HuH-7.5 (cell line): ENCODE data around the gene F12.
A peak's percentile ranks its signal among the peaks of the same experiment; 100 is the strongest.

ENCODE experiments used
- DNase-seq: peaks from one replicate; pipeline ENCODE4 v3.0.0; 2011; ENCODE audit warnings: low spot score

F12 gene

DNA sequence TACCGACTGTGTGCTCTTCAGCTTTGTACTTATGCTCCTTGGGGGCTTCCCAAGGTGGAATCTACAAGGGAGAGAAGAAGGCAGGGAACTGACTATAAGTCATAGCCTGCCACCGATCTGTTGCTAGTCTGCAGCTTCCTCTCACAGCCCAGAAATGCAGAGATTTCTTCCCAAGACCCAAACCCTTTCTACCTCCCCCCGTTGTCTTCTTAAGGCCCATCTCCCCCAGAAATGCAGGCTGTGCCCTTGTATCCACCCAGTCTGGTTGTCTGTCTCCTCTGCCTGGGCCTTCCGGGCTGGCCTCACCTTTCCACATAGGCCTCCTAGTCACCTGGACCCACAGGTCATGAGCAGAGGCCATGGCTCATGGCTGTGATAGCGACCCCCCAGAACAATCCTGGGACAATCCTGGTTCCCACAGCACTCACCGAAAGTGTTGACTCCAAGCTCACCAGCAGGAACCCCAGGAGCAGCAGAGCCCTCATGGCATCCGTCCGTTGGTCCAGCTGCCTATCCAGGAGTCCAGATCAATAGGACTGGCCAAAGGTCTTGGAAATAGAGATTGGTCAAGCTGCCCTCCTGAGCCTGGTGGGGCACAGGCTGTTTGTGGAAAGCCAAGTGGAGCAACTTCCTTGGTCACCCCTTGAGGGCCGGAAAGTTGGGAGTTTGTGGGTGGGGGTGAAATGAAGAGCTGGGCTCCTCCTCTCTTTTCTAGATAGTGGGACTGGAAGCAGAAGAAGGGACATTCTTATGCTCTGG lies at the start of gene F12:
F12 (minus strand) TSS at position 522 of the 759 bp plus-strand sequence; CDS start at position 485, 37 bp downstream.
- DNase-seq: peak; percentile 83

GRCh38 chr5:177458912-177459350 lies 49.6 kb upstream of the F12 start:
- DNase-seq: no peak

DNA sequence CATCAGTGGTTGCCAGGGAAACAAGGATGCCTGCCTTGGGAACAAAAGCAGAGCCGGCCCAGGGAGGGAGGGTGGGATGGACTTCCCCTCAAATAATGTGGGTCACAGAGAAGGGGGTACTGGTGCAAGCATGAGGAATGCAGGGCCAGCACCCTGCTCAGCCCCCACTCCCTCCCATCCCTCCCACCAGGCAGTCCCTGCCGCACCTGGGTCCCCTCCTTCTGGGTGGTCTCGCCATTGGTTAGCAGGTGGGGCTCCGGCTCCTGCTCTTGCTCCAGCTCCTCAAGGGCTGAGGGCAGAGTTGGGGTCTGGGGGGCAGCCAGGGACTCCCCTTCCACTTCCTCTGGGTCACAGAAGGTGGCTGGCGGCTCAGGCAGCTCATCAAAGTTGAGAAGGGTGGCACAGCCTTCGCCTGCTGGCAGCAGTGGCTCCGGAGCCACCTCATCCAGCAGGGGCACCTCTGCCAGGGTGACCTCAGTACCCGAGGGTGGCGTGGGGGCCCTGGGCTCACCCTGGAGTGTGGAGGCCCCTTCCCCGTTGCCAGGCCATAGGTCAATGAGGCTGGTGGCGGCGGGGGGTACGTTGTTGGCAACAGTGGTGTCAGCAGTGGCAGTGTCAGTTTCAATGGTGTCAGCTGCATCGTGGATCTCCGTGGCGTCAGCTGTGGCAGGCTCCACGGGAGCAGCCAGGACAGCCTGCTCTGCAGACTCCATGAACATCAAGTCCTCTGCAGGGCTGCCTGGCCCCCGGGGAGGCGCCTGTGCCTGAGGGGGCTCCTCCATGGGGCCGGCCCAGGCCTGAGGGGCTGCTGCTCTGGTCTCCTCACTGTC lies 48.7 kb upstream of the F12 start:
- no peak for DNase-seq

DNA sequence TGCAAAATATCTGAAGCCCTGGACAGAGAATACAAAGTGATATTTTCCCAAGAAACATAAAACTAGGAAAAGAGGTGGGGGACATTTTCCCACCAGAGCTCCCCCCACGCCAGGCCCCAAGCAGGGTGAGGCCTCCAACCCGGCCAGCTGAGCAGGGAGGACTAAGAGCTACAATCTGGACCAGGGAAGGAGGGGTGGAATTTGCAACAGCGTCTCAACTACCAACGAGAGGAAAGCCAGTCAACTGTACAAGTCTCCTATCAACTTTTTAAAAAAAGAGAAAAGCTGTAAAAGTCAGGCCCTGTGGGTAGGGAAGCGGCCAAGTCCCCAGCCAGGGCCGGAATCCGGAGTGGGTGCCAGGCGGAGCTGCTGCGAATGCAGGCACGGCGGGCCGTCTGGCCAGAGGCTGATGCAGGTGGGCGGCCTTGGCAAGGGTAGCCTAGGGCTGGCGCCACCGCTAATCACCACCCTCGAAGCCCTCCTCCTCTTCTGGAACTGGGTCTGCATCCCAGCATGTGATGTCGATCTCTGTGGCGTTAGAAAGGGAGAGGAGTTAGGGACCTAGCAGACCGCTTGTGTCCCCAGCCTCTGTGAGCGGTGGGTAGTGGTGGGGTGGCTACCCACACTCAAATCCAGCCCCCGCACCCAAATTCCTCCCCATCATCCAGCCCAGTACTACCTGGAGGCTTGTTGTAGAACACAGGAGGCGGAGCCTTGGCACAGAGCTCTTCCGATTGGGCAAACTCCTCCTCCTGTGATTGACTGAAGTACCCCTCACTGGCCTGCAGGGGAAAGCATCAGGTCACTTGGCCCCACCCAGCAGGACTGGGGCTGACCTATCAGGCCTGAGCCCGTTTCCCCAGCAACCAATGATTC lies 47.9 kb upstream of the F12 start:
- DNase-seq: peak; percentile 98

DNA sequence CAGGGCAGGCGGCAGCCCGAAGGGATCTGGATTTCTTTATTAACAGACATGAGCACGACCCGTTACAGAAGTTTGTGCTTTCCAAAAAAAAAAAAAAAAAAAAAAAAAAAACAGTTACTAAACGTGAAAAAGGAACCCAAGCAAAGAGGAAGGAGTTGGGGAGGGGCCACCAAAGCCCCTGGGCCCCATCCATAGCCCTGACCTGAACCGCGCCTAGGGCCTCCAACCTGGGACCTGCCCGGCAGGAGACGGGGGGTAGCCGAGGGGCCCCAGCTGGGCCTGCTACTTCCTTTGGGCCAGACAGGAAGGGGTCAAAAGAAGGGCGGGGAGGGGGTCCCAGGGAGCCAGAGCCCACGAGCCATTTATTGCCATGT lies 47.2 kb upstream of the F12 start:
- DNase-seq: no peak

DNA sequence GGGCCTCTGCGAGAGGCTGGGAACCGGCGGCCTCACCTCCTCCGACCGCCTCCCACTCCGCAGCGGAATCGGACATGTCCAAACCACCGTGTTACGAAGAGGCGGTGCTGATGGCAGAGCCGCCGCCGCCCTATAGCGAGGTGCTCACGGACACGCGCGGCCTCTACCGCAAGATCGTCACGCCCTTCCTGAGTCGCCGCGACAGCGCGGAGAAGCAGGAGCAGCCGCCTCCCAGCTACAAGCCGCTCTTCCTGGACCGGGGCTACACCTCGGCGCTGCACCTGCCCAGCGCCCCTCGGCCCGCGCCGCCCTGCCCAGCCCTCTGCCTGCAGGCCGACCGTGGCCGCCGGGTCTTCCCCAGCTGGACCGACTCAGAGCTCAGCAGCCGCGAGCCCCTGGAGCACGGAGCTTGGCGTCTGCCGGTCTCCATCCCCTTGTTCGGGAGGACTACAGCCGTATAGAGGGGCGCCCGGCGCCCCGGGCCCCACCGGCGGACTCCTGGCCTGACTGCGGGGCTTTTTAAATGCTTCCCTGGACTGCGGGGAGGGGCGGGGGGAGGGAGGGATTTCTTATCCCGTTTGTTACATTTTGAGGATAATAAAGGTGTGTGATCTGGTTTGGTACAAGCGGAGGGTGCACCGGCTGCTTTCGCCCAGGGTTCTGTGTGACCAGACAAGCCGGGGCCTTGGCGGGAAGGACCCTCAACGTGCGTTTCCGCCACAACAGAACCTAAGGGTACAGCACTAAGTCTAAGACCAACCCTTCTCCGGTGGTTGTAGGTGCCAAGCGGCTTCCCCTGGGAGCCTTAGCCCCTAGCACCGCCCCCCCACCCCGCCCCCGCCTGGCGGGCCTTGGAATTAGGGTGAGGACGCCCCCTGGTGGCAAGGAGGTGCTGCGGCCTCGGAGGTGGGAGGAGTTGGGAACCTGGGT lies 46.6 kb upstream of the F12 start:
- peak; percentile 99 for DNase-seq

DNA sequence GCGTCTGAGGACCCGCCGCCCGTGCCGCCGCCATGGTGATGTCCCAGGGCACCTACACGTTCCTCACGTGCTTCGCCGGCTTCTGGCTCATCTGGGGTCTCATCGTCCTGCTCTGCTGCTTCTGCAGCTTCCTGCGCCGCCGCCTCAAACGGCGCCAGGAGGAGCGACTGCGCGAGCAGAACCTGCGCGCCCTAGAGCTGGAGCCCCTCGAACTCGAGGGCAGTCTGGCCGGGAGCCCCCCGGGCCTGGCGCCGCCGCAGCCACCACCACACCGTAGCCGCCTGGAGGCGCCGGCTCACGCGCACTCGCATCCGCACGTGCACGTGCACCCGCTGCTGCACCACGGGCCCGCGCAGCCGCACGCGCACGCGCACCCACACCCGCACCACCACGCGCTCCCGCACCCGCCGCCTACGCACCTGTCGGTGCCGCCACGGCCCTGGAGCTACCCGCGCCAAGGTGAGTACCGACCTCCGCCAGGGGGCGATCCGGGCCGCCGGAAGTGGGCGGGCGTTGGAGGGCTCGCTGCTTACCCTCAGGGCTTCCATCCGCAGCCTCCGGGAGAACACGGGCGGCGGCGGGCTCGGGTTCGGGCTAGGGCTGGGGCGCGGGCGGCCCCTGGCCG lies 45.8 kb upstream of the F12 start:
- peak; percentile 98 for DNase-seq

- DNase-seq: peak; percentile 100
Observed at GRCh38 chr5:177454397-177455035, 45.2 kb upstream of the F12 start.

DNA sequence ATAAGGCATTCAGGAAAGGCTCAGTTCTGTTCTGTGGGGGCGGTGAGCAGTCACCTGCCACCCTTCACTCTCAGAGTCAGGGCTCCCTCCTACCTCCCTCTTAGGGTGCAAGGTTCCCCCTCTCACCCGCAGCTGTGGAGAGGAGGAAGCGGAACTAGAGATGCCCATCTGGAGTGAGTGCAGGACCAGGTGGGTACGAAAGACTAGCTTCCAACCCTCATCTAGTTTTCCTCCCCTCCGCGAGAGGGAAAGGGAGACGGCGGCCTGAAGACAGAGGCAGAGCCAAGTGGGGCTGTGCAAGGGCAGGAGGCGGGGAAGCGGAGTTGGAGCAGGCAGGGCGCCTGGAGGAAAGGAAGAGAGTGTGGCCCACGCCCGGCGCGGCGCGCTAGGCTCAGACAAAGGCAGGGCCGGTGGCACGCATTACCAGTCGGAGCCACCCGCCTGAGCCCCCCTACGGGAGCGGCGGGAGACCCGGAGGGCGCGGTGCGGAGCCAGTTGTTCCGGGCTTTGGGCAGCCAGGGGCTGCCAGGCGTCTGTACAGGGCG lies 44.6 kb upstream of the F12 start:
- DNase-seq: no peak

- no peak for DNase-seq
Observed at GRCh38 chr5:177452688-177453638, 43.6 kb upstream of the F12 start.

DNA sequence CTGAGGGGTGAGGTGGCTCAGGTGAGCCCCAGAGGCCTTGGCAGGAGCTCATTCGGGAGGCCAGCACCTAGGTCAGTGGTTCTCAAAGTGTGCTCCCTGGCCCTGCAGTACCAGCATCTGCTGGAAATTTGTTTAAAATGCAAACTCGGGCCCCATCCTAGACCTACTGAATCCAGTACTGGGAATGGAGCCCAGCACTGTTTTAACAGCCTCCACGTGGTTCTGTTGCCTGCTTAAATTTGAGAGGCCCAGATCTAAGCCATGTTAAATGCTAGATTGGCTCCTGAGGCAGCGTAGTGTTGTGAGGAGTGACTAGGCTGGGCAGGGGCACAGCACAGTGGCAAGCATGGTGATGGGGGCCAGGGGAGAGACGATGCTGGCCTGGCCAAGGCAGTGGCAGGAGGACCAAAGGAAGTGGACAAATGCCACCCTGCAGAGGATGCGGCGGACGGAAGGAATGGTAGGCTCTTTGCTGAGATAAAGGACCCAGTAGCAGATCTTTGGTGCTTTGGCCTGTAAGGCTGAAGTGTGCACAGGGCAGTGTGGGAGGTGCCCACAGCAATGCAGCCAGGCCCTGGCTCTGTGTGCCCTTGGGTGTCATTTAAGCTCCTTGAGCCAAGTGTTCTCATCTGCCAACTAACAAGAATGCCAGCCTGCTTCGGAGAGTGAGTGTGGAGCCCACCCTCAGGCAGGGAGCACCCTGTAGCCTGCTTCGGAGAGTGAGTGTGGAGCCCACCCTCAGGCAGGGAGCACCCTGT lies 41.5 kb upstream of the F12 start:
- DNase-seq: no peak

DNA sequence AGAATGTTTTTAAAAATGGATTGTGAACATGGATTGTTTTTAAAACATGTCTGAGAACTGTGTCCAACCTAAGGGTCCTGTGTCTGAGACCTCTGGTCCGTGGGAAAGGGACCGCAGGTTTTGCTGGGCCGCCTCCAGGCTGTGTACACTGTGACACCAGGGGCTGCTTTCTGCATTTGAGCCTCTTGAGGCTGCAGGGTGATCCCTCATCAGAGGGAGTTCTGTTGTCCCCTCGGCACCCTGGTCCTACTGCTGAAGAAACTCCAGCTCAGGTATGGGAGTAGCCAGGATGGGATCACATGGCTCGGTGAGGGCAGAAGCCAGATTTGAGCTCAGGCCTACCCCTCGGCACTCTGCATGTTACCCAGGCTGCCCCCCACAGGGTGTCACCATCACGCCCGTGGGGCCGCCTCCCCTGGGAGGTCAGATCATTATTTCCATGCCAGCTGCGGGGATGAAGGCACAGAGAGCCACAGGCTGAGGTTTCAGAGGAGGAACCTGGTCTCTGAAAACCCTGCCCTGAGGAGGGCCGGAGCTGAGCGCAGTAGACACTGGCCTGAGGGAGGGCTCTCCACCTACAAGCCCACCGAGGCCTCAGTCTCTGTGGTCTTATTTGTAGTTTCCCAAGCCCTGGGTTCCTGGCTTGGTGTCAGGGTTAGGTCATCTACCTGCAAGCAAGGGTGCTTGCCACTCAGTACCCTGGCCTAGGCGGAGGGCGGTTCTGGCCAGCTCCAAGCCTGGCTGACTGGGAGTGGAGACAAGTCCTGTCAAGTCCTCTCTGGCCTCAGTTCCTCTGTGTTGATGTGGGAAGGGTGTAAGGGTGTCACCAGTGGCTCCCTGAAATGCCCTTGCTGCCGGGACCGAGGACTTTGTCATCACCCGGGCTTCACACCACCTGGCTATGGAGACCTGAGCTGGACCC lies 40.0 kb upstream of the F12 start:
- DNase-seq: no peak

DNA sequence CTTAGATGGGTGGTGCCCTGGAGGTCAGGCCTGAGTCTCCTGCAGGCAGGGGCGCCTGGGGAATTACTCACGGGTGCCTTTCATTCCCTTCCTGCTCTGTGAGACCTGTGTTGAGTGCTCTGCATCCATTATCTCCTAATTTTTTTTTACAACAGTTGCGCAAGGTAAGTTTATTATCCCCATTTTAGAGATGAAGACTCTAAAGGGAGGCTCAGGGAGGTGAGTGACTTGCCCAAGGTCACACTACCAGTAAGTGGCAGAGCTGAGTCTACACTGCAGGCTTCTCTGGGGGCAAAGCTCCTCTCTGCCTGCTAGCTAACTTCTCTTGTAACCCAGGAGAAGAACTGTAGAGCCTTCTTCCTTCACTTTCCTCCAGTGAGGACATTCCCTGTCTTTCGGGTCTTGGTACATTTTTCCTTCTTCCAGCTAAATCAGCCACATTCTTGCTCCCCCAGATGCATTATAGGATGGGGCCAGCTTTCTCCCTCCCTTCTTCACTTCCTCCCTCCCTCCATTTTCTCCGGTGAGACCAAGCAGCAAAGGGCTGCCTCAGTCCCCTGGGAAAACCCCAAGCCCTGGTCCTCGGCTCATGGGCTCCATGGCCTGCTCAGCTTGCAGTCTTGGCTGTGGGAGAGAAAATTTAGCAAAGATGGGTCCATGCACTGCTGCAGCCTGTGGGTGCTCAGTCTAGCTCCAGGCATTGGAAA lies 39.0 kb upstream of the F12 start:
- no peak for DNase-seq

DNA sequence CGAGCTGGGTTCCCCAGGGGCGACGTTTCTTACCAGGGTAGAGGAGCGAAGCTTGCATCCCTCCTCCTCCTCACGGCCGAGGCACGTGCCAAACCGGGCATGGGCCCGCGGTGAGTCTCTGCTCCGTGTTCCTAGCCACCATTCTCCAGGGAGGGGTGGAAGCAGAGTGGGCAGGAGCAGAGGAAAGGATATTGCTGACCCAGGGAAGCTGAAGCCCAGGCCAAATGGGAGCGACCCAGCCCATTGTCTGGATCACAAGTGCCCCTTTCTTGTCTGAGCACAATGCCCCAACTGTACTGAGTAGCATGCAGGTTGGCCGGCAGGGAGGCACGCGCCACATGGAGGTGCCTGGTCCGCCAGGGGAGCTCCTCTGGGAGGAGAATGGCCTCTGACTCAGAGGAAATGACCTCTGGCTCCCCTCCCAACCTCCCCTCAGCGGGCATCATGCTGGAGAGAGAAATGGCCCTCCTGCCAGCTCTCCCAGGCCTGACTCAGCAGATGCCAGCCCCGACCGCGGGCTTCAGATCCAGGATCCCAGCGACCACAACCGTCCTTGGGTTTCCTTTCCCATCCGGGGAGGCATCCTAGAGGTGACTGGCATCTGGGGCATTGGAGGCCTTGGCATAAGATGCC lies 38.4 kb upstream of the F12 start:
- no peak for DNase-seq

DNA sequence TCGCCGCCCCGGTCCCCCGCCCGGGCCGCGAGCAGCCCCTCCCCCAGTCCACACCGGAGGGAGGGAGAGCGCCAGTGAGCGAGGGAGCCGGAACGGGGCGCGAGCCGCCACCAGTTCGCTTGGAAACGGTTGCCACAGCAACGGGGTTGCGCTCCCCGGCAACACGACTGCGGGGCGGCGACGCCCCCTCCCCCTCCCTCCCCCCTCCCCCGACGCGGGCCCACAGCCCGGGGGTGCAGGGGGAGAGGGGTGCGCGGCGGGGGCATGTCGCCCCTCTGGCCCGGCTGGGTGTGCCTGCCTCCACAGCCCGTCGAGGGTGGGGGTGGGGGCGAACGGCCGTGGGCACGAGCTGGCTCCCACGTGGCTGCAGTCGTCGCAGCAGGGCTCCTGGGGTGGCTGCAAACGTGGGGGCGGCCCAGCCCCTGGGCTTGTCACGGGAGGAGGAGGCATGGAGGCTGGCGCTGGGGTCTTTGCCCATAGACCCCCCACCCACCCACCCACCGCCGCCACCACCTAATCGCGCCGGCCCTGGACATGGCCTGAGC lies 37.8 kb upstream of the F12 start:
- peak; percentile 74 for DNase-seq
